ENCODE data around the gene LIMCH1.

DNA sequence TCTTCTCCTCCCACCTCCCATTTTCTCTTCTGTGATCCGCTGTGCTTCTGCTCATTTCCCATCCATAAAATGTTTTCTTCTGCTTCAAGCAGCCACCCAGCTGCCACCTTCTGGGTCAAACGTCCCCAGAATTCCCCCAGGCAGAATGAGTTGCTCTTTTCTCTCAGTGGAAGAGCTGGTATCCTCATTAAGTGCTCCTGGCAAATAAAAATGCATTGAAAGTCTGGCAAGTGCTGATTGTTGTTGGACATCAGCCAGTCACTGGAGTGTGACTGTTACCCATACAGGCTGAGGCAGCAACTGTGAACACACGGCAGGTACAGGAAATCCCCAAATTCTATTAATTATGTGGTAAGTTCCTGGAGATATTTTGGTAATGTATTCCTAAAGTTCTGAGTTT lies 52.6 kb downstream of the LIMCH1 start:
- TF ChIP-seq POLR2A (IDR thresholded peaks at IDR 0.05; ENCODE audit: low read depth, low read length) (no peak), TAF1 (IDR thresholded peaks at IDR 0.05; ENCODE audit: borderline replicate concordance, low read depth, low read length) (no peak), POLR2AphosphoS5 (IDR thresholded peaks at IDR 0.05; ENCODE audit: low read depth, low read length) (no peak)
